GM18951 (cell line): Measurements from ENCODE around the gene FGD3.

Experiments used
- POLR2A ChIP-seq: IDR thresholded peaks from 4 replicates; pipeline ENCODE4 v1.6.1; 2011; ENCODE audit warnings: mild to moderate bottlenecking; ENCODE audit not compliant: insufficient read length, insufficient read depth; ENCODE audit errors: extremely low read depth
- in situ Hi-C: fragments of 300-500 bp; cut with MboI; formaldehyde crosslinking; loops from one replicate; pipeline ENCODE4 v1.12.0; 2022; ENCODE audit warnings: low sequenced_read_pairs, mixed read lengths, inconsistent platforms; ENCODE audit not compliant: unreplicated experiment

FGD3 gene

GRCh38 chr9:93038918-93039317 is 91.6 kb downstream of the FGD3 start:
- in situ Hi-C loops: no loop called here

GRCh38 chr9:93039456-93039855 is 92.1 kb downstream of the FGD3 start:
- no peak for TF ChIP-seq POLR2A
- in situ Hi-C loops: no loop called here

More at GRCh38 chr9:93038918-93039317, 91.6 kb downstream of the FGD3 start:
- no peak for TF ChIP-seq POLR2A

GRCh38 chr9:93039976-93040375 is 92.7 kb downstream of the FGD3 start:
- TF ChIP-seq POLR2A: no peak
- in situ Hi-C loops: no loop called here

GRCh38 chr9:93040409-93040808 is 93.1 kb downstream of the FGD3 start:
- no peak for TF ChIP-seq POLR2A
- in situ Hi-C loops: no loop called here

- in situ Hi-C loops: no loop called here
- TF ChIP-seq POLR2A: no peak
Measured at GRCh38 chr9:93041108-93041802, 93.9 kb downstream of the FGD3 start.

- in situ Hi-C loops: no loop called here
- no peak for TF ChIP-seq POLR2A
Measured at GRCh38 chr9:93043122-93043521, 95.8 kb downstream of the FGD3 start.

GRCh38 chr9:93045521-93045920 is 98.2 kb downstream of the FGD3 start:
- in situ Hi-C loops: no loop called here

GRCh38 chr9:93048566-93049448 is 101.5 kb downstream of the FGD3 start:
- in situ Hi-C loops: no loop called here
- TF ChIP-seq POLR2A: no peak

More at GRCh38 chr9:93045521-93045920, 98.2 kb downstream of the FGD3 start:
- TF ChIP-seq POLR2A: no peak

GRCh38 chr9:93049491-93049890 is 102.2 kb downstream of the FGD3 start:
- no peak for TF ChIP-seq POLR2A
- in situ Hi-C loops: no loop called here

- no peak for TF ChIP-seq POLR2A
- in situ Hi-C loops: no loop called here
Measured at GRCh38 chr9:93050231-93050630, 102.9 kb downstream of the FGD3 start.

GRCh38 chr9:93051680-93052089 is 104.4 kb downstream of the FGD3 start:
- no peak for TF ChIP-seq POLR2A
- in situ Hi-C loops: no loop called here

- TF ChIP-seq POLR2A: no peak
- in situ Hi-C loops: no loop called here
Measured at GRCh38 chr9:93052791-93053540, 105.6 kb downstream of the FGD3 start.

- no peak for TF ChIP-seq POLR2A
- in situ Hi-C loops: no loop called here
Measured at GRCh38 chr9:93053781-93054331, 106.5 kb downstream of the FGD3 start.
